Panc1 (cell line): ENCODE results near the gene ATP2A3. TPM values are rescaled to one million over a fixed set of nuclear protein-coding genes. Genes with fewer than 3 reads are reported as not detected.

Experiments
- ATAC-seq: fragments of 200-7000 bp; cut with Tn5 transposase; 2 replicates; pipeline ENCODE4 v1.9.1; 2020; ENCODE audit warnings: mild to moderate bottlenecking, moderate library complexity
- BruUV-seq: library from RNA; stranded (reverse); fragments of 400-500 nt; replicated peaks from 2 replicates; lab custom pipeline; 2021; lab: Mats Ljungman, UMichigan
- CTCF ChIA-PET: fragments of 300-600 bp; sonication (Branson Sonifier 250); formaldehyde crosslinking; loops from one replicate; lab custom pipeline; 2022; ENCODE audit warnings: antibody characterized with exemption; lab: Charles Lee
- POLR2A ChIA-PET: fragments of 300-600 bp; sonication (Branson Sonifier 250); formaldehyde crosslinking; loops from one replicate; lab custom pipeline; 2022; ENCODE audit warnings: antibody characterized with exemption; lab: Charles Lee
- DNase-seq: peaks from one replicate; pipeline ENCODE4 v3.0.0-alpha.2; 2010; ENCODE audit warnings: low read depth, low spot score
- H3K27ac ChIP-seq: 2 replicates; pipeline ENCODE4 v1.5.1; 2011; ENCODE audit warnings: mild to moderate bottlenecking, low read length, inconsistent platforms
- H3K27me3 ChIP-seq: fragments of 200-500 bp; sonication (Bioruptor generic); 2 replicates; pipeline ENCODE4 v1.6.0; 2014; ENCODE audit warnings: low read length, inconsistent platforms; ENCODE audit not compliant: control insufficient read depth, insufficient read depth
- H3K36me3 ChIP-seq: fragments of 200-500 bp; sonication (Bioruptor generic); 2 replicates; pipeline ENCODE4 v1.5.1; 2014; ENCODE audit warnings: inconsistent platforms, mild to moderate bottlenecking, low read length, moderate library complexity; ENCODE audit not compliant: control insufficient read depth, insufficient read depth
- H3K4me1 ChIP-seq: 2 replicates; pipeline ENCODE4 v1.5.1; 2011; ENCODE audit warnings: inconsistent platforms, mild to moderate bottlenecking, low read length, moderate library complexity; ENCODE audit not compliant: control insufficient read depth, insufficient read depth
- H3K4me3 ChIP-seq, 2 experiments: 2 replicates each; pipeline ENCODE4 v1.5.1; 2011 to 2012; ENCODE audit warnings: low read depth in 2 of 2, low read length in 2 of 2, mild to moderate bottlenecking in 2 of 2, inconsistent platforms in 1 of 2, moderate library complexity in 1 of 2
- H3K9me3 ChIP-seq: fragments of 200-500 bp; sonication (Bioruptor generic); 2 replicates; pipeline ENCODE4 v1.5.1; 2014; ENCODE audit warnings: low read depth, mild to moderate bottlenecking, inconsistent platforms, low read length, moderate library complexity; ENCODE audit not compliant: control insufficient read depth, insufficient read depth
- CTCF ChIP-seq: fragments of 450-650 bp; IDR thresholded peaks from 2 replicates; pipeline ENCODE4 v1.5.1; 2017; ENCODE audit warnings: mild to moderate bottlenecking
- POLR2AphosphoS5 ChIP-seq: IDR thresholded peaks from 2 replicates; pipeline ENCODE4 v1.6.1; 2012; ENCODE audit warnings: mild to moderate bottlenecking, low read depth, low read length, moderate library complexity
- REST ChIP-seq, 2 experiments: IDR thresholded peaks; 2 replicates each; pipeline ENCODE4 v1.6.1; 2011 to 2012; ENCODE audit warnings: low read depth in 2 of 2, control low read depth in 1 of 2, low read length in 1 of 2, mild to moderate bottlenecking in 1 of 2, moderate library complexity in 1 of 2; ENCODE audit not compliant: insufficient read depth in 1 of 2
- SIN3A ChIP-seq: IDR thresholded peaks from 2 replicates; pipeline ENCODE4 v1.6.1; 2012; ENCODE audit warnings: low read depth, mild to moderate bottlenecking, low read length, moderate library complexity, borderline replicate concordance; ENCODE audit not compliant: insufficient read depth
- TCF7L2 ChIP-seq: IDR thresholded peaks from 2 replicates; pipeline ENCODE4 v1.6.1; 2011; ENCODE audit warnings: mild to moderate bottlenecking, low read depth, low read length, inconsistent platforms
- in situ Hi-C: cut with HindIII; loops from 2 replicates; pipeline ENCODE4 v1.10.0; 2016; ENCODE audit warnings: low sequenced_read_pairs, low pct_unique_long_range_greater_than_20kb
- intact Hi-C: fragments of 100-400 bp; cut with micrococcal nuclease; formaldehyde crosslinking; loops from one replicate; pipeline ENCODE4 v1.10.0; 2022; ENCODE audit not compliant: unreplicated experiment
- total RNA-seq: library from RNA; stranded (reverse); gene quantifications from one replicate; pipeline ENCODE4 v1.2.1, GENCODE V29; 2021; ENCODE audit not compliant: unreplicated experiment

The ATP2A3 gene
- total RNA-seq, 1 experiment from 2014 or later: 29.7 TPM

DNA sequence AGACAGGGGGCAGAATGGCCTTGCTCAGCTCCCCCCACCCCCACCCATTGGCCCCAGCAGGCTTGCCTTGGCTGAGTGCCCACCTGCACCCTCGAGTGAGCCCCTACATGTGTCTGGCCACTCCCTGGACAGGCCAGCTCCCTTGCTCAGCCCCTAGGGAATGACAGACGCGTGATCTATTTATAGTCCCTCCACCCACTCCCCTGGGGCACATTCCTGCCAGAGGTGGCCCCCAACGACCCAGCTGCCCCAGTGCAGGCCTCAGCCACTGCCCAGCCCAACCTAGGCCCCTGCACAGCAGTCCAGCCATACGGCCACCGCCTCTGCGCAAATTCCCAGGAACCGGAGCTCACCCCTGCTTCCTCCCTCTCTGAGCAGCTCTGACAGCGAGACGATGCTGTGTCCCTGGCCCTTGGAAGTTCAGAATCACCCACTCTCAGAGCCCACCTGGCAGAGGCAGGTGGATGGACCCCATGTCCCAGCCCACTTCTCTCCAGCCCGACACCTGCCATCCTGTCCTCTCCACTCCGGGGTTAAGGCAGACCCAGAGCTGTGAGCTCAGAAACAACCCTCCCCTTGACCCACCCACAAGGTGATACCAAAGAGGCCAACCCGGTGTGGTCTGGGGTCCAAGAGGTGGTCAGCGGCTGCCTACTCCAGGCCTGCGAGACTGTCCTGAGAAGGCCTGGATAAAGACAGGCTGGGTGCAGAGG lies 36.5 kb downstream of the ATP2A3 start:
- no peak overlapping the region for H3K27ac ChIP-seq
- no peak for DNase-seq
- no peaks in the 10 kb centered on the region for H3K36me3 ChIP-seq
- H3K4me3 ChIP-seq: no peak overlapping the region
- H3K9me3 ChIP-seq: no peaks in the 10 kb centered on the region
- H3K4me1 ChIP-seq: no peaks in the 10 kb centered on the region
- ATAC-seq: no peak
- CTCF ChIA-PET: no interaction called here
- POLR2A ChIA-PET: no interaction called here
- BruUV-seq: no TSS peak
- in situ Hi-C loops: no loop called here
- H3K27me3 ChIP-seq: no peaks in the 10 kb centered on the region
- TF ChIP-seq REST (IDR thresholded peaks at IDR 0.05; ENCODE audit: insufficient read depth in 1 of 2, low read depth in 2 of 2, low read length in 1 of 2) (no peak), SIN3A (no peak), TCF7L2 (no peak)
- intact Hi-C loops: no loop called here

DNA sequence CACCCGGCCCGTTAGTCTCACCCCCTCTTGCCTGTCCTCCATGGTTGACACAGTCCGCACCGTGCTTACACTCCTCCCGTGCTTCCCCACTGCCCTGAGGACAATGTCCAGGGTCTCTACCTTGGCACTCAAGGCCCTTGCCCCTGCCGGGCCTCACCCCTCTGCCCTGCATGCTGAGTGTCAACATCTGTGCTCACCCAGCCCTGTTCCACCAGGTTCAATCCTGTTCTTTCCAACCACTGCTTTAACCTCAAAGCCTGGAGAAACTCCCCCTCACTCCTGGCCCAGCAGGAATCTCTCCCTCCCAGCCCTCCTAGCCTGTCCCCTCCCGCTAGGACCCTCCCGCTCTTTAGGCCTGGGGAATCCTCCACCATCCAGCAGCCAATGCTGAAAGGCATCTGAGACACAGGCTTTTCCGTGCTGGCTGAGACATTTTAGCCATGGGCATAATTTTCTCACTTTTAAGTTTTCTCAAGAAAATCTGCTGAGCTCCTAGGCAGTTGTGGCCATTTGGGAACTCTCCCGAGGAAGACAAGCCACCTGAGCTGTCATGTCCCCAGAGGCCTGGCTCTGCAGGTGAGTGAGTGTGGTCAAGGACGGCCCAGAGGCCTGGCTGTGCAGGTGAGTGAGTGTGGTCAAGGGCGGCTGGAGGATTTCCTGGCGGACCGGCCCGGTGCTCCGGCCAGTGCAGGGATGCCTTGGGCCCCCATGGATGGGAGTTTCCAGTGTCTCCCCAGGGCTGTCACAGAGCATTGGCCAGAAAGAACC lies 37.2 kb downstream of the ATP2A3 start:
- DNase-seq (no peak), ATAC-seq (no peak)
- H3K27me3 ChIP-seq: no peaks in the 10 kb centered on the region
- H3K9me3 ChIP-seq: no peaks in the 10 kb centered on the region
- H3K4me3 ChIP-seq: no peak overlapping the region
- no peak for TF ChIP-seq CTCF
- no peak for TF ChIP-seq POLR2AphosphoS5
- no peak for TF ChIP-seq TCF7L2
- no peak for TF ChIP-seq REST (IDR thresholded peaks at IDR 0.05; ENCODE audit: insufficient read depth in 1 of 2, low read depth in 2 of 2, low read length in 1 of 2)
- TF ChIP-seq SIN3A: no peak
- intact Hi-C loops: no loop called here
- H3K36me3 ChIP-seq: no peaks in the 10 kb centered on the region
- in situ Hi-C loops: no loop called here
- BruUV-seq: no TSS peak
- H3K27ac ChIP-seq: no peak overlapping the region
- no peaks in the 10 kb centered on the region for H3K4me1 ChIP-seq
- ChIA-PET POLR2A (no interaction called here), CTCF (no interaction called here)
